ENCODE results near the gene NECTIN2.

The NECTIN2 gene

DNA sequence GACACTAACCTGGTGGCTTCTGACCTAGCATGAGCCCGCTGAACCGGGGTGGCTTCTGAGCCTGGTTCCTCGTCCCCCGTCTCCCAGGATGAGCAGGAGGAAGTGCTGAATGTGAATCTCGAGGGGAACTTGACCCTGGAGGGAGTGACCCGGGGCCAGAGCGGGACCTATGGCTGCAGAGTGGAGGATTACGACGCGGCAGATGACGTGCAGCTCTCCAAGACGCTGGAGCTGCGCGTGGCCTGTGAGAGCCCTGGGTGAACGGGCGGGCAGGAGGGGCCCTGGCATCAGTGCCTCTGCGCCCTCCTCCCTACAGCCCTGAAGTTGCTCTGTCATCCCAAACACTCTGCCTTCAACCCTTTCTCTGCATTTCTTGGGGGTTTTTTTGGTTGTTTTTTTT is 31.6 kb upstream of the NECTIN2 start:
- Histone ChIP-seq H3K9ac (ENCODE audit: low read length) (no peak overlapping the region), H3K27ac (ENCODE audit: low read length) (no peak overlapping the region), H3K79me2 (ENCODE audit: low read length) (no peaks in the 10 kb centered on the region), H3K4me3 (ENCODE audit: low read length) (no peak overlapping the region), H4K20me1 (ENCODE audit: insufficient read depth, low read length) (no peaks in the 10 kb centered on the region), H3K4me2 (ENCODE audit: low read length) (no peak overlapping the region), H2AFZ (ENCODE audit: low read depth, low read length) (no peak overlapping the region), H3K27me3 (ENCODE audit: low read depth, low read length) (no peaks in the 10 kb centered on the region), H3K9me3 (ENCODE audit: insufficient read depth, low read length) (no peaks in the 10 kb centered on the region), H3K4me1 (ENCODE audit: low read length) (no peaks in the 10 kb centered on the region), H3K36me3 (replicated peaks; ENCODE audit: low read depth, low read length) (no peaks in the 10 kb centered on the region)
- TF ChIP-seq CTCF (IDR thresholded peaks at IDR 0.05; ENCODE audit: low read depth, low read length) (no peak), EZH2phosphoT487 (IDR thresholded peaks at IDR 0.05; ENCODE audit: low read depth) (no peak)

DNA sequence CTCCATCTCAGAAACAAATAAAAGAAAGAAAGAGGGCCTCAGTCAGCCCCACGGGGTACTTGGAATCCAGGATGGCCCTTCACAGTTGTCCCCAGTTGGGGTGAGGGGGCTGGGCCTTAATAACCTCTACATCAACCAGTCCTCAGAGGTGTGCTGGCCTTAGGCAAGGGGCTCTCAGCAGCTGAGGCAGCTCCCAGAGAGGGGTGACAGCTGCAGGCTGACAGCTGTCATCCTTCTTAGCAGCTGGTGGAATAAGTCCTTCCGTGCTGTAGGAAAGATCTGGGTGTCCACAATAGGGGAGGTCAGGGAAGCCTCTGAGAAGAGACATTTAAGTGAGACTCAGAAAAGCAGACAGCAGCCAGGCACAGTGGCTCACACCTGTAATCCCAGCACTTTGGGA is 29.8 kb upstream of the NECTIN2 start:
- Histone ChIP-seq H3K27ac (ENCODE audit: low read length) (no peak overlapping the region), H3K9me3 (ENCODE audit: insufficient read depth, low read length) (no peaks in the 10 kb centered on the region), H2AFZ (ENCODE audit: low read depth, low read length) (no peak overlapping the region), H3K4me1 (ENCODE audit: low read length) (no peaks in the 10 kb centered on the region), H3K36me3 (replicated peaks; ENCODE audit: low read depth, low read length) (no peaks in the 10 kb centered on the region), H3K9ac (ENCODE audit: low read length) (no peak overlapping the region), H4K20me1 (ENCODE audit: insufficient read depth, low read length) (no peaks in the 10 kb centered on the region), H3K27me3 (ENCODE audit: low read depth, low read length) (no peaks in the 10 kb centered on the region), H3K79me2 (ENCODE audit: low read length) (no peaks in the 10 kb centered on the region), H3K4me3 (ENCODE audit: low read length) (no peak overlapping the region), H3K4me2 (ENCODE audit: low read length) (no peak overlapping the region)
- TF ChIP-seq EZH2phosphoT487 (IDR thresholded peaks at IDR 0.05; ENCODE audit: low read depth) (no peak), CTCF (IDR thresholded peaks at IDR 0.05; ENCODE audit: low read depth, low read length) (no peak)

DNA sequence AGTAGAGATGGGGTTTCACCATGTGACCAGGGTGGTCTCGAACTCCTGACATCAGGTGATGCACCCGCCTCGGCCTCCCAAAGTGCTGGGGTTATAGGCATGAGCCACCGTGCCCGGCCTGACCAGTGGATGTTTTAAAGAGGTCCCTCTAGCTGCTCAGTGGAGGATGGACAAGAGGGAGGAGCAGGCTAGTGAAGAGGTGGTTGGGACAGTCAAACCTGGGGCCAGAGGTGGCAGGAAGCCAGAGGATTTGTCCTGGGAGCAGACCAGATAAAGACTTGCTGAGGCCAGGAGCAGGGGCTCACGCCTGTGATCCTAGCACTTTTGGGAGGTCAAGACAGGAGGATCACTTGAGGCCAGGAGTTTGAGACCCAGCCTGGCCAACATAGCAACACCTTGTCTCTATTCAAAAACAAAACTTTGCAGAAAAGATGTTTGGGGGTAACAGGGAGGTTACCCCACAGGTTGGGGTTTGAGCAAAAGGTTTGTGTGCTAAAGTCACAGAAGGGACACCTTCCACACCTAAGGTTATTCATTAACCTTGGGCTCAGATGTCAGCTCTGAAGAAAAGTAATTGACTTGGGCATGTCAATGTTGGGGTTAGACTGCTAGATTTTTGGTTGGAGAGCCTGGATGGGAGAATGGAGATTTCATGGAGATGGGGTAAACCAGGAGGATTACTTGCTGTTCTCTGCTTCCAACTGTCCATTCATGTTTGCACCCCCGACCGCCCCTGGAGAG is 28.2 kb upstream of the NECTIN2 start:
- H2AFZ ChIP-seq (ENCODE audit: low read depth, low read length): no peak overlapping the region
- H3K9me3 ChIP-seq (ENCODE audit: insufficient read depth, low read length): no peaks in the 10 kb centered on the region
- H3K36me3 ChIP-seq (replicated peaks; ENCODE audit: low read depth, low read length): no peaks in the 10 kb centered on the region
- no peak overlapping the region for H3K9ac ChIP-seq (ENCODE audit: low read length)
- no peak overlapping the region for H3K4me3 ChIP-seq (ENCODE audit: low read length)
- no peaks in the 10 kb centered on the region for H3K79me2 ChIP-seq (ENCODE audit: low read length)
- no peak overlapping the region for H3K27ac ChIP-seq (ENCODE audit: low read length)
- no peak overlapping the region for H3K4me2 ChIP-seq (ENCODE audit: low read length)
- no peaks in the 10 kb centered on the region for H3K4me1 ChIP-seq (ENCODE audit: low read length)
- no peak for TF ChIP-seq CTCF (IDR thresholded peaks at IDR 0.05; ENCODE audit: low read depth, low read length)
- no peak for TF ChIP-seq EZH2phosphoT487 (IDR thresholded peaks at IDR 0.05; ENCODE audit: low read depth)
- H4K20me1 ChIP-seq (ENCODE audit: insufficient read depth, low read length): no peaks in the 10 kb centered on the region
- no peaks in the 10 kb centered on the region; the same call in 1 of the 2 replicates for H3K27me3 ChIP-seq (ENCODE audit: low read depth, low read length)

DNA sequence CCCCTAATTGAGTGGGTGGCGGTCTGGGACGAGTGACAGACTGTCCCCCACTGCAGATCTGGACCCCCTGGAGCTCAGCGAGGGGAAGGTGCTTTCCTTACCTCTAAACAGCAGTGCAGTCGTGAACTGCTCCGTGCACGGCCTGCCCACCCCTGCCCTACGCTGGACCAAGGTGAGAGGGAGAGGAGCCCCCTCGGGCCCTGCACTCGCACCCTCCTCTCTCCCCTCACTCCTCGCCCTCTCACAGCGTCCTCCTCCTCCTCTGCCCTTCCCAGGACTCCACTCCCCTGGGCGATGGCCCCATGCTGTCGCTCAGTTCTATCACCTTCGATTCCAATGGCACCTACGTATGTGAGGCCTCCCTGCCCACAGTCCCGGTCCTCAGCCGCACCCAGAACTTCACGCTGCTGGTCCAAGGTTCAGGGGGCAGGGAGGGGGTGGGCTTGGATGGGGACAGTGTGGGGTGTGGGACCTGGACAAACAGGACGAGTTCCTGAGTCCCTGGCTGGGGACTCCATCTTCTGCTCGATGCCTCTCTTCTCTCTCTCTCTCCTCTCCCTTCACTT is 27.5 kb upstream of the NECTIN2 start:
- Histone ChIP-seq H3K36me3 (replicated peaks; ENCODE audit: low read depth, low read length) (no peaks in the 10 kb centered on the region), H4K20me1 (ENCODE audit: insufficient read depth, low read length) (no peaks in the 10 kb centered on the region), H3K9me3 (ENCODE audit: insufficient read depth, low read length) (no peaks in the 10 kb centered on the region), H3K27ac (ENCODE audit: low read length) (no peak overlapping the region), H2AFZ (ENCODE audit: low read depth, low read length) (no peak overlapping the region), H3K27me3 (ENCODE audit: low read depth, low read length) (no peaks in the 10 kb centered on the region; the same call in 1 of the 2 replicates), H3K4me1 (ENCODE audit: low read length) (no peaks in the 10 kb centered on the region), H3K79me2 (ENCODE audit: low read length) (no peaks in the 10 kb centered on the region), H3K4me3 (ENCODE audit: low read length) (no peak overlapping the region), H3K9ac (ENCODE audit: low read length) (no peak overlapping the region), H3K4me2 (ENCODE audit: low read length) (no peak overlapping the region)
- TF ChIP-seq CTCF (IDR thresholded peaks at IDR 0.05; ENCODE audit: low read depth, low read length): no peak
- TF ChIP-seq EZH2phosphoT487 (IDR thresholded peaks at IDR 0.05; ENCODE audit: low read depth): no peak
